ENCODE results near the gene TRIM72. TPM values are rescaled to one million over a fixed set of nuclear protein-coding genes. Genes with fewer than 3 reads are reported as not detected.

Gene TRIM72
- total RNA-seq, 1 experiment from 2014 or later = 1.2 TPM

GRCh38 chr16:31262084-31262483 is 48.2 kb downstream of the TRIM72 start:
- Histone ChIP-seq H3K27ac (ENCODE audit: insufficient read length, low read depth, low read length) (no peak overlapping the region), H3K4me1 (ENCODE audit: insufficient read depth, low read length) (peaks cover under 1% of the 10 kb centered on the region; the same call in 1 of the 2 replicates), H2AK5ac (ENCODE audit: insufficient read length, low read length) (no peak overlapping the region), H2BK20ac (ENCODE audit: low read depth, low read length, poor library complexity, severe bottlenecking) (no peak overlapping the region), H4K20me1 (ENCODE audit: control insufficient read depth, insufficient read depth, insufficient read length) (no peaks in the 10 kb centered on the region), H2BK12ac (ENCODE audit: insufficient read length, low read depth, low read length) (no peak overlapping the region), H3K4ac (ENCODE audit: low read depth, low read length) (no peak overlapping the region), H3K18ac (ENCODE audit: insufficient read length, low read depth, low read length) (no peak overlapping the region), H2BK15ac (ENCODE audit: low read depth, low read length) (no peak overlapping the region), H3K79me1 (ENCODE audit: insufficient read depth, low read depth, low read length, poor library complexity, severe bottlenecking) (no peaks in the 10 kb centered on the region), H2BK120ac (ENCODE audit: low read depth, low read length, poor library complexity, severe bottlenecking) (no peak overlapping the region), H4K5ac (ENCODE audit: insufficient read length, low read depth, low read length) (no peak overlapping the region), H3K79me2 (ENCODE audit: insufficient read depth, low read length) (no peaks in the 10 kb centered on the region), H3K23ac (ENCODE audit: insufficient read length, low read depth, low read length) (no peak overlapping the region), H3K4me2 (ENCODE audit: insufficient read depth, insufficient read length, low read length) (no peak overlapping the region), H3K9ac (ENCODE audit: extremely low read depth, insufficient read length, low read length) (no peak overlapping the region), H3K9me3 (ENCODE audit: control insufficient read depth, low read depth, low read length) (no peaks in the 10 kb centered on the region), H4K91ac (ENCODE audit: insufficient read length, low read depth, low read length) (no peak overlapping the region), H2BK5ac (ENCODE audit: insufficient read length, low read length) (no peak overlapping the region), H3T11ph (ENCODE audit: low read length) (no peak overlapping the region), H3K23me2 (ENCODE audit: insufficient read length, low read depth, low read length, poor library complexity, severe bottlenecking) (no peaks in the 10 kb centered on the region), H3K14ac (ENCODE audit: insufficient read depth, low read length) (no peak overlapping the region), H2AFZ (ENCODE audit: low read length) (no peak overlapping the region), H3K27me3 (ENCODE audit: insufficient read depth, low read length) (no peaks in the 10 kb centered on the region), H3K56ac (ENCODE audit: insufficient read length, low read depth, low read length) (no peak overlapping the region), H4K8ac (replicated peaks; ENCODE audit: insufficient read length, low read depth, low read length) (no peak overlapping the region)
- Mint-ChIP-seq H3K27ac (no peak overlapping the region; a peak in 1 of 7 replicates), H3K4me3 (no peak overlapping the region), H3K9me3 (no peaks in the 10 kb centered on the region), H3K27me3 (ENCODE audit: low read depth) (no peaks in the 10 kb centered on the region; the same call in 1 of the 2 replicates), H3K4me1 (peaks cover 8% of the 10 kb centered on the region in 2 experiments), H3K36me3 (ENCODE audit: insufficient read depth in 1 of 3, low read depth in 3 of 3) (no peaks in the 10 kb centered on the region)
- TF ChIP-seq CTCF (conservative IDR thresholded peaks at IDR 0.05) = no peak
- no peak for DNase-seq
- no CpG with 5 or more reads among the region's 3 CpGs for WGBS (ENCODE audit: extremely low coverage, insufficient read length, low lambda C conversion rate)
